ENCODE data around the gene NIPA2.

NIPA2 gene

GRCh38 chr15:22810033-22810852 is 28.2 kb upstream of the NIPA2 start:
- Histone ChIP-seq H3K9ac (ENCODE audit: low read length) (no peak overlapping the region), H3K4me3 (ENCODE audit: low read length) (no peak overlapping the region)

DNA sequence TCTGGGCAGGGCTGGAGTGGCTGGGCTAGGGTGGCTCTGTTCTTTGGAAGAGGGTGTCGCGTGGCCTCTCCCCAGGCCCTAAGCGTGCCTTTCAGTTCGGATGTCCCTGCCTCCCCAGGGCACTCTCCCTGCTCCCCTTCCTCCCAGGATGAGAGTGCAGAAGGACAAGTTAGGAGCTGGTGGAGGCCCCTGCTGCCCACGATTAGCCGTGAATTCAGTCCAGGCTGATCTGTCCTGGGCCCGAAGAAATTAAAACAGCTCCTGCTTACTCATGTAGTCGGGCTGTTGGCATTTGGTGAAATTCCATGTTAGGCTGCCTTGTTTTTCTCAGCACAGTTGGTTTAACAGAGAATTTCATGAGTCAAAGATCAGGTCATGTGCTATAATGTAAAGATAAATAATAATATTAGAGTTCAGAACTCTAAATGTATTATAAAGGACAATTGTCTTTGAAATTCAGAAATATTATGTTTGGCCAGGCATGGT is 27.6 kb upstream of the NIPA2 start:
- H3K4me3 ChIP-seq (ENCODE audit: low read length), result no peak overlapping the region
- H3K4me1 ChIP-seq (ENCODE audit: control insufficient read depth, insufficient read depth, low read length), result peaks cover 21% of the 10 kb centered on the region
- H3K36me3 ChIP-seq (ENCODE audit: control insufficient read depth, insufficient read depth, low read length), result no peaks in the 10 kb centered on the region
- no peak overlapping the region for H3K9ac ChIP-seq (ENCODE audit: low read length)
- H3K27me3 ChIP-seq (ENCODE audit: control insufficient read depth, insufficient read depth, low read length), result no peaks in the 10 kb centered on the region
- no peaks in the 10 kb centered on the region for H3K9me3 ChIP-seq (ENCODE audit: control insufficient read depth, low read length)

More at GRCh38 chr15:22810033-22810852, 28.2 kb upstream of the NIPA2 start:
- Histone ChIP-seq H3K36me3 (ENCODE audit: control insufficient read depth, insufficient read depth, low read length) (no peaks in the 10 kb centered on the region), H3K9me3 (ENCODE audit: control insufficient read depth, low read length) (no peaks in the 10 kb centered on the region), H3K4me1 (ENCODE audit: control insufficient read depth, insufficient read depth, low read length) (peaks cover 21% of the 10 kb centered on the region), H3K27me3 (ENCODE audit: control insufficient read depth, insufficient read depth, low read length) (no peaks in the 10 kb centered on the region)

GRCh38 chr15:22811640-22812039 is 26.8 kb upstream of the NIPA2 start:
- no peak overlapping the region for H3K4me3 ChIP-seq (ENCODE audit: low read length)
- peaks cover 18% of the 10 kb centered on the region for H3K4me1 ChIP-seq (ENCODE audit: control insufficient read depth, insufficient read depth, low read length)
- no peak overlapping the region for H3K9ac ChIP-seq (ENCODE audit: low read length)

DNA sequence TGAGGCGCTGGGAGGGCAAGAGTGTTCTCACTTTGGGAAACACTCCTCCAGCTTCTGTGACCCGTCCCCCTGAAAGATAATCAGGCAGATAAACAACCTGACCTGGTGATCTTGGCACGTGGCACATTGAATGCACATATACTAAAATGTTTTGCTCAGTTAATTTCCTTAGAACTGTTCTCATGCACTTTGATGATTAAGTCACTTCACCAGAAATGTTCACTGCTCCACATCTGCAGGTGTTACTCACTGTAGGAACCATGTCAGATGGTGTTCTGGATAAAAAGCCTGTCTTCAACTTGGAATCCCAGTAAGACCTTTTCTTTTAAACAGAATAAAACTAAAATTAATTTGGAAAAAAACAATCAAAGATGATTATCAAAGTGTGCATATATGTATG is 24.6 kb upstream of the NIPA2 start:
- no peak overlapping the region for H3K9ac ChIP-seq (ENCODE audit: low read length)
- no peaks in the 10 kb centered on the region for H3K36me3 ChIP-seq (ENCODE audit: control insufficient read depth, insufficient read depth, low read length)

More at GRCh38 chr15:22811640-22812039, 26.8 kb upstream of the NIPA2 start:
- Histone ChIP-seq H3K27me3 (ENCODE audit: control insufficient read depth, insufficient read depth, low read length) (no peaks in the 10 kb centered on the region), H3K9me3 (ENCODE audit: control insufficient read depth, low read length) (no peaks in the 10 kb centered on the region), H3K36me3 (ENCODE audit: control insufficient read depth, insufficient read depth, low read length) (no peaks in the 10 kb centered on the region)

DNA sequence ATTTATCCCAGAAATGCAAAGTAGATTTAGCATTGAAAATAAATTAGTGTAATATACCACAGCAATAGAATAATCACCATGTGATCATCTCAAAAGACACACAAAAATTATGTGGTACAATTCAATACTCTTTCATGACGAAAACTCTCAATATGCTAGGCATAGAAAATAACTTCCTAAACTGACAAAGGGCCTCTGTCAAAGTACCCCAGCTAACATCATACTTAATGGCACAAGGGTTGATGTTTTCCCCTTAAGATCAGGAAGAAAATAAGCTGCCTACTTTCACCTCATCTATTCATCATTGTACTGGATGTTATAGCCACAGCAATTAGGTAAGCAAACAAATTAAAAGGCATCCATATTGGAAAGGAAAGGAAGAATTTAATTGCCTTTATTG is 22.7 kb upstream of the NIPA2 start:
- no peak overlapping the region for H3K9ac ChIP-seq (ENCODE audit: low read length)
- H3K36me3 ChIP-seq (ENCODE audit: control insufficient read depth, insufficient read depth, low read length), result no peaks in the 10 kb centered on the region
- H3K9me3 ChIP-seq (ENCODE audit: control insufficient read depth, low read length), result no peaks in the 10 kb centered on the region
- no peaks in the 10 kb centered on the region for H3K4me1 ChIP-seq (ENCODE audit: control insufficient read depth, insufficient read depth, low read length)
- no peaks in the 10 kb centered on the region for H3K27me3 ChIP-seq (ENCODE audit: control insufficient read depth, insufficient read depth, low read length)
- no peak overlapping the region for H3K4me3 ChIP-seq (ENCODE audit: low read length)

More for the DNA sequence above, 24.6 kb upstream of the NIPA2 start:
- Histone ChIP-seq H3K9me3 (ENCODE audit: control insufficient read depth, low read length) (no peaks in the 10 kb centered on the region), H3K4me1 (ENCODE audit: control insufficient read depth, insufficient read depth, low read length) (peaks cover 5% of the 10 kb centered on the region), H3K27me3 (ENCODE audit: control insufficient read depth, insufficient read depth, low read length) (no peaks in the 10 kb centered on the region), H3K4me3 (ENCODE audit: low read length) (no peak overlapping the region)

- Histone ChIP-seq H3K27me3 (ENCODE audit: control insufficient read depth, insufficient read depth, low read length) (no peaks in the 10 kb centered on the region), H3K9ac (ENCODE audit: low read length) (no peak overlapping the region), H3K36me3 (ENCODE audit: control insufficient read depth, insufficient read depth, low read length) (peaks cover 9% of the 10 kb centered on the region), H3K4me3 (ENCODE audit: low read length) (no peak overlapping the region), H3K9me3 (ENCODE audit: control insufficient read depth, low read length) (no peaks in the 10 kb centered on the region), H3K4me1 (ENCODE audit: control insufficient read depth, insufficient read depth, low read length) (no peaks in the 10 kb centered on the region)
Observed at GRCh38 chr15:22819651-22820050, 18.8 kb upstream of the NIPA2 start.

DNA sequence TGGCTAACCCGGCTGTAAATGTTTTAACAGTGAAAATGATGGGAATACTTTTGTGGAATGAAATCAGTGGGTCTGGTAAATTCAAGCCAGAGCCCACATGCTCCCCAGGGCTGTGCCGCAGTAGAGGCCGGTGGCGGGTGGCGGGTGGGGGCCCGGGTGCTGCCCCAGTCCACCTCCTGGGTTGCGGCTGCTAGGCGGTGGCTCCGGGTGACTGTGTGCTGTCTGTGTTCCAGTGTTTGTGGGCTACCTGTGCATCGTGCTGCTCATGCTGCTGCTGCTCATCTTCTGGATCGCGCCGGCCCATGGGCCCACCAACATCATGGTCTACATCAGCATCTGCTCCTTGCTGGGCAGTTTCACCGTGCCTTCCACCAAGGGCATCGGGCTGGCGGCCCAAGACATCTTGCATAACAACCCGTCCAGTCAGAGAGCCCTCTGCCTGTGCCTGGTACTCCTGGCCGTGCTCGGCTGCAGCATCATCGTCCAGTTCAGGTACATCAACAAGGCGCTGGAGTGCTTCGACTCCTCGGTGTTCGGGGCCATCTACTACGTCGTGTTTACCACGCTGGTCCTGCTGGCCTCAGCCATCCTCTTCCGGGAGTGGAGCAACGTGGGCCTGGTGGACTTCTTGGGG is 14.9 kb upstream of the NIPA2 start:
- Histone ChIP-seq H3K9ac (ENCODE audit: low read length) (no peak overlapping the region), H3K36me3 (ENCODE audit: control insufficient read depth, insufficient read depth, low read length) (peaks cover 9% of the 10 kb centered on the region), H3K9me3 (ENCODE audit: control insufficient read depth, low read length) (no peaks in the 10 kb centered on the region), H3K4me1 (ENCODE audit: control insufficient read depth, insufficient read depth, low read length) (no peaks in the 10 kb centered on the region), H3K4me3 (ENCODE audit: low read length) (no peak overlapping the region), H3K27me3 (ENCODE audit: control insufficient read depth, insufficient read depth, low read length) (no peaks in the 10 kb centered on the region)

DNA sequence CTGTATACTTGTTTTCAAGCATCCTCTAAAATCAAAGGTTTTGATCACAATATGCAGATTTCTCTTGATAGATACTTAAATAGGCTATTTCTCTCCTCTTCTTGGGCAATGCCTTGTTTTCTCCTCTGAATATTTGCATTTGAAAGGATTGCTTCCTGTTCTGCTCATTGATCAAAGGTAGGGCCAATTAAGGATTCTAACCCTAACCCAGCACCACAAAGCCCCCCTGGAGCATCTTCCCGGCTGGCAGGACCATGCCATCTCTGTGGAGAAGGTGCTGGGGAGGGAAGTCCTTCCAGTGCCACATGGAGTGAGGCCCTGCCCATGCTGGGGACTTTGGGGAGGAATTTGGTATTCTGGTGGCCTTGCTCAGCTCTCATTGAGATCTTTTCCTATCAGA is 11.3 kb upstream of the NIPA2 start:
- Histone ChIP-seq H3K36me3 (ENCODE audit: control insufficient read depth, insufficient read depth, low read length) (peaks cover 9% of the 10 kb centered on the region), H3K9me3 (ENCODE audit: control insufficient read depth, low read length) (no peaks in the 10 kb centered on the region), H3K4me3 (ENCODE audit: low read length) (no peak overlapping the region), H3K27me3 (ENCODE audit: control insufficient read depth, insufficient read depth, low read length) (no peaks in the 10 kb centered on the region), H3K4me1 (ENCODE audit: control insufficient read depth, insufficient read depth, low read length) (no peaks in the 10 kb centered on the region), H3K9ac (ENCODE audit: low read length) (no peak overlapping the region)

DNA sequence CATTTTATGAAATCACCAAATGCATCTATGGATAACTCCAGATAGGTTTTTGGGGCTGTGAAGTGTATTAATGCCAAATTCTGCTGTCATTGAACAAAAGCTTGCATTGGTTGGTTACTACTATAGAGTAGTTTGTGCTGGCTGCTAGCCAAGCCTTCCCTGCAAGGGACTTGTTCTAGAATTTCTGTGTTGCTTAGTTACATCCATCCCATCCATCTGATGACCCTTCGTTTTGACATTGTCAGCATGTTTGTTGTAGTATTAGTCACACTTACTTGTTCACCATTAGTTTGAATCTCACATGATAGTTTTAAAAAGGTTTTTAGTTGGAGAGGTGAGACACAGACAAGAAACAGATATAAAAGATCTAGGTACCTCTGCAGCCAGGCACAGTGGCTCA is 7.0 kb upstream of the NIPA2 start:
- no peaks in the 10 kb centered on the region for H3K36me3 ChIP-seq (ENCODE audit: control insufficient read depth, insufficient read depth, low read length)
- no peaks in the 10 kb centered on the region for H3K27me3 ChIP-seq (ENCODE audit: control insufficient read depth, insufficient read depth, low read length)
- no peak overlapping the region for H3K9ac ChIP-seq (ENCODE audit: low read length)
- H3K4me1 ChIP-seq (ENCODE audit: control insufficient read depth, insufficient read depth, low read length), result no peaks in the 10 kb centered on the region
- H3K9me3 ChIP-seq (ENCODE audit: control insufficient read depth, low read length), result no peaks in the 10 kb centered on the region
- H3K4me3 ChIP-seq (ENCODE audit: low read length), result no peak overlapping the region

- H3K27me3 ChIP-seq (ENCODE audit: control insufficient read depth, insufficient read depth, low read length), result no peaks in the 10 kb centered on the region
- H3K9ac ChIP-seq (ENCODE audit: low read length), result peak overlapping the region; percentile 86
- peak overlapping the region; percentile 85 for H3K4me3 ChIP-seq (ENCODE audit: low read length)
- no peaks in the 10 kb centered on the region for H3K36me3 ChIP-seq (ENCODE audit: control insufficient read depth, insufficient read depth, low read length)
- H3K9me3 ChIP-seq (ENCODE audit: control insufficient read depth, low read length), result no peaks in the 10 kb centered on the region
- H3K4me1 ChIP-seq (ENCODE audit: control insufficient read depth, insufficient read depth, low read length), result peaks cover 6% of the 10 kb centered on the region
Observed at GRCh38 chr15:22839046-22839695, 705 bp downstream of the NIPA2 start.

DNA sequence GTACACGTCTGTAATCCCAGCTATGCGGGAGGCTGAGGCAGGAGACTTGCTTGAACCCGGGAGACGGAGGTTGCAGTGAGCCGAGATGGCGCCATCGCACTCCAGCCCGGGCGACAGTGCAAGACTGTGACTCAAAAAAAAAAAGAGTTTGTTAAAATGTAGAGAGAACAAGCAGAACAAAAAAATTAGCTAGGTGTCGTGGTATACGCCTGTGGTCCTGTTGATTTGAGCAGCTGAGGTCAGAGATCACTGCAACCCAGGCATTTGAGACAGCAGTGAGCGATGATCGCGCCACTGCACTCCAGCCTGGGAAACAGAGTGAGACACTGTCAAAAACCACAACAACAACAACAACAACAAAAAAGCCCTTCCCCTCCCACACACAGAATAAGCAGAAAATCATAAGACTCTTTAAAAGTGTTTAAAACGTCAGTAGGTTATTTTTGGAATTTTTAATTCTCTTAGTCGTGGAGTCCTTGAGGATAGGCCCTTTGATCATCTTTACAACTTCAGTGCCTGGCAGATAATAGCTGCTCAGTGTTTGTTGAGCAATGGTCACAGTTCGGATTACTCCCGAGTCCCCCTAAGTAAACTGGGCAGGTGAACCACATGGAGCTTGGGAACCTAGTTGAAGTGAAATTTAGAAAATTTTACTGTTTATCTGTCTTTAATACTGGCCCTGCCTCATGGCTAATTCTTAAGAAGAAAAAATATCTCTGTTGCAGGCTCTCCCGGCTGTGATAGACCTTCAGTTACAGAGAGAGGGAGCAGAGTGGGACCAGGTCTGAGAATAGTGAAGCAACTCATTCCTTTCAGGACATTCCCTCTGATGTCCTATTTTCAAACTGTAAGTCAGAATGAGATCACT is 6.2 kb downstream of the NIPA2 start:
- no peak overlapping the region for H3K4me3 ChIP-seq (ENCODE audit: low read length)
- no peaks in the 10 kb centered on the region for H3K9me3 ChIP-seq (ENCODE audit: control insufficient read depth, low read length)
- peaks cover 6% of the 10 kb centered on the region for H3K4me1 ChIP-seq (ENCODE audit: control insufficient read depth, insufficient read depth, low read length)
- H3K27me3 ChIP-seq (ENCODE audit: control insufficient read depth, insufficient read depth, low read length), result no peaks in the 10 kb centered on the region
- no peak overlapping the region for H3K9ac ChIP-seq (ENCODE audit: low read length)
- H3K36me3 ChIP-seq (ENCODE audit: control insufficient read depth, insufficient read depth, low read length), result no peaks in the 10 kb centered on the region
